NT2/D1 (cell line): ENCODE measurements around the gene WNT4.

ENCODE experiments used
- YY1 ChIP-seq: IDR thresholded peaks from 2 replicates; pipeline ENCODE4 v1.6.1; 2011; ENCODE audit not compliant: insufficient read length, insufficient read depth
- ZNF274 ChIP-seq: IDR thresholded peaks from 2 replicates; pipeline ENCODE4 v1.6.1; 2011; ENCODE audit warnings: mild to moderate bottlenecking, low read depth, low read length

DNA sequence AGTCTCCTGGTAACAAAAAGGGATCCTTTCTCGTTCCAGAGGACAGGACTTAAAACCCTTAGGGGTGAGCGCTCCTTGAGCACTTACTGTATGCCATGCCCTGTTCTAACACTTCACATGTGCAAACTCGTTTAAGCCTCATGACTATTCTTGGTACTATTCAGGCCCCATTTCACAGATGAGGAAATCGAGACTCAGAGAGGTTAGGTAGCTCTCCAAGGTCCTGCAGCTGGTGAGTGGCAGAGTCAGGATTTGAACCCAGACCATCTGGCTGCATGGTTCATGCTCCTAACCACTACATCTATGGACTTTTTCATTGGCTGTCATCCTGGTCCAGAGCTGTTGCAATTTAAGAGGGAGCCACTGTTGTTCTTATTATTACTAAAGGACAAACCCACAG is 46.7 kb upstream of the WNT4 start:
- TF ChIP-seq YY1 = no peak
- no peak for TF ChIP-seq ZNF274
